SH-SY5Y (cell line): ENCODE data around the gene GPT2.

Source experiments
- GATA2 ChIP-seq: IDR thresholded peaks from 2 replicates; pipeline ENCODE4 v1.6.1; 2011; ENCODE audit warnings: mild to moderate bottlenecking, low read depth, low read length
- GATA3 ChIP-seq: IDR thresholded peaks from 2 replicates; pipeline ENCODE4 v1.6.1; 2011; ENCODE audit warnings: low read depth, mild to moderate bottlenecking, low read length, moderate library complexity

DNA sequence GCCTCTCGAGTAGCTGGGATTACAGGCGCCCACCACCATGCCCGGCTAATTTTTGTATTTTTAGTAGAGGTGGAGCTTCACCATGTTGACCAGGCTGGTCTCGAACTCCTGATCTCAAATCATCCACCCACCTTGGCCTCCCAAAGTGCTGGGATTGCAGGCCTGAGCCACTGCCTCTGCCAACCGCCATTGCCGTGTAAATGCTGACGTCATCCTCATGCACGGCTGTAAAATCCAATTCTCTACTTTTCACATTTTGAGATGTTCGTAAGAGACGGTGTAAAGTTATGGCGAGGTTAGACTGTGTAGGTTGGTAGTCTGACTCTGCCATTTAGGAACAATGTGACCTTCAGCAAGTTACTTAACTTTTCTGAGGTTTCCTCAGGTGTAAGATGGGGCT is 91.0 kb downstream of the GPT2 start:
- no peak for TF ChIP-seq GATA2
- TF ChIP-seq GATA3: no peak
